Loucy (cell line): ENCODE data around the gene FBXO22.

ENCODE experiments used
- EZH2phosphoT487 ChIP-seq: fragments of 200-600 bp; IDR thresholded peaks from 2 replicates; pipeline ENCODE4 v1.6.1; 2018; ENCODE audit warnings: antibody characterized with exemption, mild to moderate bottlenecking, moderate library complexity, borderline replicate concordance
- TF ChIP-seq, protein P1 (sequence below): fragments of 200-600 bp; sonication (generic); conservative IDR thresholded peaks from 2 replicates; pipeline ENCODE4 v1.5.1; 2014; ENCODE audit warnings: mild to moderate bottlenecking, antibody characterized with exemption, low read length

DNA sequence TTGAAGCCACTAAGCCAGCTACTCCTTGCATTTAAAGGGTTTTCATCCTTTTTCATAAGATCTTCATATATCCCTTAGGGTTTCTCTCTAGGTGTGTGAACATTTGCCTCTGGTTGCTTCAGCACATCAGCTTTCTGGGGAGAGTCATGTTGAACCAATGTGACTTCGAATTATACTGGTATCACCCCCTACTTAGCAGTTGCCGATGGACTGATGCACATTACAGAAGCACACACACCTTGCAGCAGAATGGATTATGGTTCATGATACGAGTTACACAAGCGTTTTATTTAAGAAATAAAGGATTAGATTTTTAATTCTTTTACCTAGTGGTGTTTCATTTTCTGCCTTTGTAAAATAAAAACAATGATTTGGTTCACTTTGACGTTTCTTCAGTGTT, 39.6 kb downstream of the FBXO22 start:
- TF ChIP-seq, protein P1, sequence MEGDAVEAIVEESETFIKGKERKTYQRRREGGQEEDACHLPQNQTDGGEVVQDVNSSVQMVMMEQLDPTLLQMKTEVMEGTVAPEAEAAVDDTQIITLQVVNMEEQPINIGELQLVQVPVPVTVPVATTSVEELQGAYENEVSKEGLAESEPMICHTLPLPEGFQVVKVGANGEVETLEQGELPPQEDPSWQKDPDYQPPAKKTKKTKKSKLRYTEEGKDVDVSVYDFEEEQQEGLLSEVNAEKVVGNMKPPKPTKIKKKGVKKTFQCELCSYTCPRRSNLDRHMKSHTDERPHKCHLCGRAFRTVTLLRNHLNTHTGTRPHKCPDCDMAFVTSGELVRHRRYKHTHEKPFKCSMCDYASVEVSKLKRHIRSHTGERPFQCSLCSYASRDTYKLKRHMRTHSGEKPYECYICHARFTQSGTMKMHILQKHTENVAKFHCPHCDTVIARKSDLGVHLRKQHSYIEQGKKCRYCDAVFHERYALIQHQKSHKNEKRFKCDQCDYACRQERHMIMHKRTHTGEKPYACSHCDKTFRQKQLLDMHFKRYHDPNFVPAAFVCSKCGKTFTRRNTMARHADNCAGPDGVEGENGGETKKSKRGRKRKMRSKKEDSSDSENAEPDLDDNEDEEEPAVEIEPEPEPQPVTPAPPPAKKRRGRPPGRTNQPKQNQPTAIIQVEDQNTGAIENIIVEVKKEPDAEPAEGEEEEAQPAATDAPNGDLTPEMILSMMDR, result no peak
- no peak for TF ChIP-seq EZH2phosphoT487
